Caco-2 (cell line): ENCODE results near the gene CACNA1D. TPM values are rescaled to one million over a fixed set of nuclear protein-coding genes. Genes with fewer than 3 reads are reported as not detected.
A peak's percentile ranks its signal among the peaks of the same experiment; 100 is the strongest.

Experiments used
- BruUV-seq: library from RNA; stranded (reverse); fragments of 400-500 nt; replicated peaks from 2 replicates; lab custom pipeline; 2021; lab: Mats Ljungman, UMichigan
- CTCF ChIA-PET: fragments of 300-600 bp; sonication (Branson Sonifier 250); formaldehyde crosslinking; loops from one replicate; lab custom pipeline; 2022; ENCODE audit warnings: antibody characterized with exemption; lab: Charles Lee
- POLR2A ChIA-PET: fragments of 300-600 bp; sonication (Branson Sonifier 250); formaldehyde crosslinking; loops from one replicate; lab custom pipeline; 2022; ENCODE audit warnings: antibody characterized with exemption; lab: Charles Lee
- DNase-seq, 2 experiments: peaks; one replicate each; pipeline versions ENCODE4 v3.0.0 to v3.0.0-alpha.2; 2020 to 2022
- H3K27me3 ChIP-seq: replicated peaks from 2 replicates; pipeline ENCODE4 v1.6.0; 2011; ENCODE audit warnings: low read length; ENCODE audit not compliant: control insufficient read depth, insufficient read depth
- H3K36me3 ChIP-seq: 2 replicates; pipeline ENCODE4 v1.5.1; 2011; ENCODE audit warnings: low read length; ENCODE audit not compliant: control insufficient read depth, insufficient read depth
- H3K4me1 ChIP-seq: fragments of 250-450 bp; sonication (Bioruptor Pico); 2 replicates; pipeline ENCODE4 v1.5.1; 2020; ENCODE audit warnings: mild to moderate bottlenecking
- H3K4me3 ChIP-seq: 2 replicates; pipeline ENCODE4 v1.5.1; 2011; ENCODE audit warnings: low read depth, mild to moderate bottlenecking, control low read depth, low read length
- H3K9me3 ChIP-seq: fragments of 250-450 bp; sonication (Bioruptor Pico); 2 replicates; pipeline ENCODE4 v1.5.1; 2020; ENCODE audit warnings: mild to moderate bottlenecking, moderate library complexity
- H3K27ac Mint-ChIP-seq: one replicate; pipeline ENCODE4 v1.8.0; 2022; ENCODE audit warnings: mixed read lengths; ENCODE audit not compliant: unreplicated experiment
- H3K27me3 Mint-ChIP-seq: one replicate; pipeline ENCODE4 v1.8.0; 2022; ENCODE audit warnings: mixed read lengths; ENCODE audit not compliant: insufficient read depth, unreplicated experiment
- H3K36me3 Mint-ChIP-seq: one replicate; pipeline ENCODE4 v1.8.0; 2022; ENCODE audit warnings: mild to moderate bottlenecking, mixed read lengths; ENCODE audit not compliant: insufficient read depth, unreplicated experiment
- H3K4me1 Mint-ChIP-seq: one replicate; pipeline ENCODE4 v1.8.0; 2022; ENCODE audit warnings: low read depth, mixed read lengths; ENCODE audit not compliant: unreplicated experiment
- H3K4me3 Mint-ChIP-seq: one replicate; pipeline ENCODE4 v1.8.0; 2022; ENCODE audit warnings: mild to moderate bottlenecking, moderate library complexity, mixed read lengths; ENCODE audit not compliant: unreplicated experiment
- H3K9me3 Mint-ChIP-seq: one replicate; pipeline ENCODE4 v1.8.0; 2022; ENCODE audit warnings: mixed read lengths; ENCODE audit not compliant: unreplicated experiment
- CTCF ChIP-seq, 2 experiments: fragments of 200-600 bp in 1 of 2; IDR thresholded peaks; 1 replicate in 1 of 2; 2 replicates in 1 of 2; pipeline versions ENCODE4 v1.5.1 to v1.8.0; 2011 to 2022; ENCODE audit warnings: antibody characterized with exemption in 1 of 2, control low read depth in 1 of 2, inconsistent platforms in 1 of 2, low read depth in 1 of 2, low read length in 1 of 2, mild to moderate bottlenecking in 1 of 2, moderate library complexity in 1 of 2; ENCODE audit not compliant: insufficient read depth in 1 of 2, severe bottlenecking in 1 of 2, unreplicated experiment in 1 of 2
- intact Hi-C: fragments of 100-400 bp; cut with micrococcal nuclease; formaldehyde crosslinking; loops from one replicate; pipeline ENCODE4 v1.10.0; 2022; ENCODE audit not compliant: unreplicated experiment
- total RNA-seq: library from RNA; stranded (reverse); gene quantifications from 2 replicates; pipeline ENCODE4 v1.2.3, GENCODE V29; 2022

The CACNA1D gene
- total RNA-seq, 1 experiment from 2014 or later, result 13.3 TPM

GRCh38 chr3:53526704-53527055 lies 32.3 kb downstream of the CACNA1D start:
- H3K4me3 ChIP-seq, result no peak overlapping the region
- no peak overlapping the region for H3K4me3 Mint-ChIP-seq
- 0 out of 2 replicates have a peak, but pooled peaks cover 4% of the 10 kb centered on the region for H3K4me1 ChIP-seq
- no peak overlapping the region for H3K27ac Mint-ChIP-seq
- no TSS peak for BruUV-seq
- no peaks in the 10 kb centered on the region for H3K9me3 ChIP-seq
- H3K36me3 Mint-ChIP-seq, result no peaks in the 10 kb centered on the region
- CTCF ChIA-PET, result no interaction called here
- H3K4me1 Mint-ChIP-seq, result no peaks in the 10 kb centered on the region
- H3K9me3 Mint-ChIP-seq, result no peaks in the 10 kb centered on the region
- H3K36me3 ChIP-seq, result no peaks in the 10 kb centered on the region
- H3K27me3 Mint-ChIP-seq, result no peaks in the 10 kb centered on the region
- intact Hi-C loops, result no loop called here
- no peak for DNase-seq
- H3K27me3 ChIP-seq, result no peaks in the 10 kb centered on the region
- no peak for TF ChIP-seq CTCF (IDR thresholded peaks at IDR 0.05; ENCODE audit: insufficient read depth in 1 of 2, low read depth in 1 of 2, low read length in 1 of 2, severe bottlenecking in 1 of 2, unreplicated experiment in 1 of 2)
- POLR2A ChIA-PET, result no interaction called here

GRCh38 chr3:53530205-53530604 lies 35.8 kb downstream of the CACNA1D start:
- Histone ChIP-seq H3K4me1 (0 out of 2 replicates have a peak, but pooled peaks cover 4% of the 10 kb centered on the region), H3K36me3 (no peaks in the 10 kb centered on the region), H3K9me3 (no peaks in the 10 kb centered on the region), H3K27me3 (no peaks in the 10 kb centered on the region), H3K4me3 (no peak overlapping the region)
- TF ChIP-seq CTCF (IDR thresholded peaks at IDR 0.05; ENCODE audit: insufficient read depth in 1 of 2, low read depth in 1 of 2, low read length in 1 of 2, severe bottlenecking in 1 of 2, unreplicated experiment in 1 of 2), result no peak
- no peak for DNase-seq
- H3K36me3 Mint-ChIP-seq, result no peaks in the 10 kb centered on the region
- CTCF ChIA-PET, result no interaction called here
- no peaks in the 10 kb centered on the region for H3K27me3 Mint-ChIP-seq
- H3K4me1 Mint-ChIP-seq, result no peaks in the 10 kb centered on the region
- H3K27ac Mint-ChIP-seq, result no peak overlapping the region
- no peaks in the 10 kb centered on the region for H3K9me3 Mint-ChIP-seq
- BruUV-seq, result no TSS peak
- intact Hi-C loops, result no loop called here
- POLR2A ChIA-PET, result no interaction called here
- H3K4me3 Mint-ChIP-seq, result no peak overlapping the region

- no peak overlapping the region for H3K27ac Mint-ChIP-seq
- TF ChIP-seq CTCF (IDR thresholded peaks at IDR 0.05; ENCODE audit: insufficient read depth in 1 of 2, low read depth in 1 of 2, low read length in 1 of 2, severe bottlenecking in 1 of 2, unreplicated experiment in 1 of 2), result peak; percentile 11 to 37
- Histone ChIP-seq H3K4me3 (no peak overlapping the region), H3K9me3 (no peaks in the 10 kb centered on the region), H3K36me3 (no peaks in the 10 kb centered on the region), H3K27me3 (no peaks in the 10 kb centered on the region), H3K4me1 (0 out of 2 replicates have a peak, but pooled peaks cover 4% of the 10 kb centered on the region)
- DNase-seq, result peak; percentile 20 to 39
- no peaks in the 10 kb centered on the region for H3K9me3 Mint-ChIP-seq
- ChIA-PET CTCF (no interaction called here), POLR2A (no interaction called here)
- intact Hi-C loops, result loop anchor here (1.0 kb wide), 1 partner anchor 179 kb away; no protein-coding TSS in a partner anchor
- H3K36me3 Mint-ChIP-seq, result no peaks in the 10 kb centered on the region
- no peak overlapping the region for H3K4me3 Mint-ChIP-seq
- no peaks in the 10 kb centered on the region for H3K4me1 Mint-ChIP-seq
- no peaks in the 10 kb centered on the region for H3K27me3 Mint-ChIP-seq
- no TSS peak for BruUV-seq
Observed at GRCh38 chr3:53531749-53532148, 37.3 kb downstream of the CACNA1D start.
